Activated CD4-positive, alpha-beta memory T cell treated with anti-CD3 and anti-CD28 coated beads, Interleukin-2, amount 10 ng/mL, durations not matched to agents 7 days and 5 days (primary cell): ENCODE data around the gene TNFRSF1B. TPM values are rescaled to one million over a fixed set of nuclear protein-coding genes. Genes with fewer than 3 reads are reported as not detected.
A peak's percentile ranks its signal among the peaks of the same experiment; 100 is the strongest.

Source experiments
- CTCF ChIA-PET: fragments of 350-600 bp; sonication (Branson Sonifier 250); formaldehyde crosslinking; loops from one replicate; lab custom pipeline; 2021; ENCODE audit warnings: antibody characterized with exemption, inconsistent platforms; lab: Charles Lee
- POLR2A ChIA-PET: fragments of 350-600 bp; sonication (Branson Sonifier 250); formaldehyde crosslinking; loops from one replicate; lab custom pipeline; 2021; ENCODE audit warnings: antibody characterized with exemption; lab: Charles Lee
- DNase-seq: peaks from one replicate; pipeline ENCODE4 v3.0.0-alpha.2; 2020
- H3K27ac Mint-ChIP-seq: one replicate; pipeline ENCODE4 v1.8.0; 2021; ENCODE audit warnings: mild to moderate bottlenecking, mixed read lengths
- H3K27me3 Mint-ChIP-seq: one replicate; pipeline ENCODE4 v1.8.0; 2021; ENCODE audit warnings: mixed read lengths
- H3K36me3 Mint-ChIP-seq: one replicate; pipeline ENCODE4 v1.8.0; 2021; ENCODE audit warnings: low read depth, mixed read lengths
- H3K4me1 Mint-ChIP-seq: one replicate; pipeline ENCODE4 v1.8.0; 2021; ENCODE audit warnings: mixed read lengths
- H3K4me3 Mint-ChIP-seq: one replicate; pipeline ENCODE4 v1.8.0; 2021; ENCODE audit warnings: mild to moderate bottlenecking, mixed read lengths
- H3K9me3 Mint-ChIP-seq: one replicate; pipeline ENCODE4 v1.8.0; 2021; ENCODE audit warnings: mixed read lengths
- total RNA-seq, 2 experiments: library from RNA; stranded (reverse); gene quantifications; one replicate each; pipeline ENCODE4 v1.2.3, GENCODE V29; 2021

TNFRSF1B gene
- total RNA-seq = 100 to 1,000 TPM; 434 to 447 TPM

GRCh38 chr1:12166834-12167492 lies at the start of gene TNFRSF1B:
TNFRSF1B (plus strand) TSS chr1:12166991; CDS start chr1:12167092, 101 bp downstream.
- H3K4me3 Mint-ChIP-seq = peak within 1 kb of the TSS; percentile 100
- ChIA-PET CTCF (interaction anchor here (2.8 kb wide), 1 partner anchor 42 kb away, joined by 18 read pairs; no protein-coding TSS in a partner anchor), POLR2A (interaction anchor here (0.7 to 32.1 kb wide), 8 partner anchors 6 to 344 kb away, joined by 3 to 918 read pairs (median 6); partner anchors contain the start of gene TNFRSF1B)
- peaks cover 77% of the 10 kb centered on the region for H3K4me1 Mint-ChIP-seq
- H3K27ac Mint-ChIP-seq = peak within 1 kb of the TSS; percentile 98
- H3K9me3 Mint-ChIP-seq = no peaks in the 10 kb centered on the region
- peaks cover 43% of the 10 kb centered on the region for H3K36me3 Mint-ChIP-seq
- peak; percentile 80 for DNase-seq
- H3K27me3 Mint-ChIP-seq = no peaks in the 10 kb centered on the region

GRCh38 chr1:12121212-12122003 lies 45.4 kb upstream of the TNFRSF1B start:
- Mint-ChIP-seq H3K4me1 (peaks cover 25% of the 10 kb centered on the region), H3K27me3 (no peaks in the 10 kb centered on the region), H3K36me3 (peaks cover 26% of the 10 kb centered on the region), H3K27ac (no peak overlapping the region), H3K9me3 (no peaks in the 10 kb centered on the region), H3K4me3 (no peak overlapping the region)
- DNase-seq = no peak
- POLR2A ChIA-PET = interaction anchor here (1.1 to 1.4 kb wide), 4 partner anchors 81 to 213 kb away, joined by 3 to 7 read pairs (median 4); partner anchors contain the start of gene MIIP
- CTCF ChIA-PET = interaction anchor here (1.0 to 7.4 kb wide), 7 partner anchors 32 to 158 kb away, joined by 3 to 172 read pairs (median 3); no protein-coding TSS in a partner anchor

GRCh38 chr1:12123172-12123571 lies 43.6 kb upstream of the TNFRSF1B start:
- no peak for DNase-seq
- Mint-ChIP-seq H3K27me3 (no peaks in the 10 kb centered on the region), H3K27ac (no peak overlapping the region), H3K4me1 (peaks cover 33% of the 10 kb centered on the region), H3K4me3 (no peak overlapping the region), H3K36me3 (peaks cover 33% of the 10 kb centered on the region), H3K9me3 (no peaks in the 10 kb centered on the region)
- ChIA-PET CTCF (interaction anchor here (0.6 to 7.4 kb wide), 11 partner anchors 9 to 148 kb away, joined by 3 to 172 read pairs (median 11); no protein-coding TSS in a partner anchor), POLR2A (interaction anchor here (0.9 to 5.5 kb wide), 4 partner anchors 45 to 86 kb away, joined by 3 to 57 read pairs (median 32); partner anchors contain the start of gene TNFRSF1B)

GRCh38 chr1:12124693-12125421 lies 41.9 kb upstream of the TNFRSF1B start:
- Mint-ChIP-seq H3K4me1 (peaks cover 28% of the 10 kb centered on the region), H3K9me3 (no peaks in the 10 kb centered on the region), H3K36me3 (peaks cover 34% of the 10 kb centered on the region), H3K4me3 (no peak overlapping the region), H3K27ac (peak overlapping the region; percentile 61), H3K27me3 (no peaks in the 10 kb centered on the region)
- DNase-seq = peak; percentile 82
- ChIA-PET POLR2A (interaction anchor here (0.5 to 5.5 kb wide), 19 partner anchors 9 to 217 kb away, joined by 3 to 57 read pairs (median 5); partner anchors contain the start of gene TNFRSF1B), CTCF (interaction anchor here (0.7 to 7.4 kb wide), 47 partner anchors 8 to 534 kb away, joined by 3 to 172 read pairs (median 6); partner anchors contain the start of gene TNFRSF1B)

- H3K9me3 Mint-ChIP-seq = no peaks in the 10 kb centered on the region
- POLR2A ChIA-PET = interaction anchor here (0.5 to 5.5 kb wide), 16 partner anchors 25 to 218 kb away, joined by 3 to 57 read pairs (median 8); partner anchors contain the start of gene TNFRSF1B
- CTCF ChIA-PET = interaction anchor here (0.9 to 7.4 kb wide), 35 partner anchors 7 to 533 kb away, joined by 3 to 172 read pairs (median 8); partner anchors contain the start of gene TNFRSF1B
- H3K27me3 Mint-ChIP-seq = no peaks in the 10 kb centered on the region
- H3K36me3 Mint-ChIP-seq = peaks cover 30% of the 10 kb centered on the region
- no peak overlapping the region for H3K4me3 Mint-ChIP-seq
- H3K27ac Mint-ChIP-seq = peak overlapping the region; percentile 61
- peaks cover 32% of the 10 kb centered on the region for H3K4me1 Mint-ChIP-seq
- no peak for DNase-seq
These were observed 41.1 kb upstream of the TNFRSF1B start for GRCh38 chr1:12125422-12126355.

- ChIA-PET POLR2A (interaction anchor here (1.5 to 5.5 kb wide), 6 partner anchors 35 to 112 kb away, joined by 4 to 57 read pairs (median 26); partner anchors contain the start of gene TNFRSF1B), CTCF (interaction anchor here (1.3 to 7.4 kb wide), 5 partner anchors 11 to 79 kb away, joined by 4 to 172 read pairs (median 18); partner anchors contain the start of gene TNFRSF1B)
- peak overlapping the region; percentile 80 for H3K27ac Mint-ChIP-seq
- peaks cover 27% of the 10 kb centered on the region for H3K36me3 Mint-ChIP-seq
- H3K4me3 Mint-ChIP-seq = no peak overlapping the region
- peaks cover 33% of the 10 kb centered on the region for H3K4me1 Mint-ChIP-seq
- H3K9me3 Mint-ChIP-seq = no peaks in the 10 kb centered on the region
- no peak for DNase-seq
- no peaks in the 10 kb centered on the region for H3K27me3 Mint-ChIP-seq
These were observed 40.0 kb upstream of the TNFRSF1B start for GRCh38 chr1:12126781-12127180.

GRCh38 chr1:12127206-12127810 lies 39.5 kb upstream of the TNFRSF1B start:
- Mint-ChIP-seq H3K36me3 (peaks cover 26% of the 10 kb centered on the region), H3K4me1 (peaks cover 38% of the 10 kb centered on the region), H3K9me3 (no peaks in the 10 kb centered on the region), H3K4me3 (no peak overlapping the region), H3K27ac (peak overlapping the region; percentile 80), H3K27me3 (no peaks in the 10 kb centered on the region)
- CTCF ChIA-PET = interaction anchor here (1.3 to 7.4 kb wide), 4 partner anchors 10 to 78 kb away, joined by 4 to 172 read pairs (median 45); no protein-coding TSS in a partner anchor
- no peak for DNase-seq
- POLR2A ChIA-PET = interaction anchor here (1.5 to 5.5 kb wide), 5 partner anchors 41 to 112 kb away, joined by 4 to 57 read pairs (median 31); partner anchors contain the start of gene TNFRSF1B

GRCh38 chr1:12128120-12128519 lies 38.7 kb upstream of the TNFRSF1B start:
- ChIA-PET CTCF (interaction anchor here (7.4 kb wide), 1 partner anchor 77 kb away, joined by 172 read pairs; no protein-coding TSS in a partner anchor), POLR2A (interaction anchor here (5.5 kb wide), 1 partner anchor 40 kb away, joined by 31 read pairs; the partner anchor contains the start of gene TNFRSF1B)
- Mint-ChIP-seq H3K4me3 (no peak overlapping the region), H3K27me3 (no peaks in the 10 kb centered on the region), H3K9me3 (no peaks in the 10 kb centered on the region), H3K36me3 (peaks cover 29% of the 10 kb centered on the region), H3K27ac (peak overlapping the region; percentile 47), H3K4me1 (peaks cover 47% of the 10 kb centered on the region)
- DNase-seq = no peak

GRCh38 chr1:12129624-12130023 lies 37.2 kb upstream of the TNFRSF1B start:
- CTCF ChIA-PET = no interaction called here
- DNase-seq = no peak
- POLR2A ChIA-PET = interaction anchor here (0.9 to 1.2 kb wide), 3 partner anchors 32 to 221 kb away, joined by 3 to 5 read pairs (median 3); no protein-coding TSS in a partner anchor
- H3K9me3 Mint-ChIP-seq = no peaks in the 10 kb centered on the region
- H3K27ac Mint-ChIP-seq = no peak overlapping the region
- H3K4me1 Mint-ChIP-seq = peaks cover 57% of the 10 kb centered on the region
- peaks cover 37% of the 10 kb centered on the region for H3K36me3 Mint-ChIP-seq
- H3K4me3 Mint-ChIP-seq = no peak overlapping the region
- H3K27me3 Mint-ChIP-seq = no peaks in the 10 kb centered on the region

GRCh38 chr1:12130466-12131130 lies 36.2 kb upstream of the TNFRSF1B start:
- H3K9me3 Mint-ChIP-seq = no peaks in the 10 kb centered on the region
- CTCF ChIA-PET = no interaction called here
- peaks cover 48% of the 10 kb centered on the region for H3K4me1 Mint-ChIP-seq

More at GRCh38 chr1:12130466-12131130, 36.2 kb upstream of the TNFRSF1B start:
- POLR2A ChIA-PET = interaction anchor here (0.9 to 1.2 kb wide), 4 partner anchors 31 to 222 kb away, joined by 3 to 5 read pairs (median 3); partner anchors contain the start of gene TNFRSF1B
- Mint-ChIP-seq H3K27me3 (no peaks in the 10 kb centered on the region), H3K4me3 (no peak overlapping the region), H3K36me3 (peaks cover 36% of the 10 kb centered on the region), H3K27ac (peak overlapping the region; percentile 9)
- no peak for DNase-seq
